Endothelial cell of umbilical vein (primary cell): Measurements from ENCODE around the gene NR1H3. TPM values are rescaled to one million over a fixed set of nuclear protein-coding genes. Genes with fewer than 3 reads are reported as not detected.

ENCODE experiments used
- BruUV-seq: library from RNA; stranded (reverse); fragments of 400-500 nt; replicated peaks from 2 replicates; lab custom pipeline; 2021; lab: Mats Ljungman, UMichigan
- CTCF ChIA-PET: fragments of 300-600, 350-600 bp; sonication (Branson Sonifier 250); formaldehyde crosslinking; loops from one replicate; lab custom pipeline; 2021; ENCODE audit warnings: antibody characterized with exemption, inconsistent platforms; lab: Charles Lee
- POLR2A ChIA-PET: fragments of 300-600, 350-600 bp; sonication (Branson Sonifier 250); formaldehyde crosslinking; loops from one replicate; lab custom pipeline; 2021; ENCODE audit warnings: antibody characterized with exemption, inconsistent platforms; lab: Charles Lee
- DNase-seq: peaks from one replicate; pipeline ENCODE4 v3.0.0-alpha.2; 2011; ENCODE audit warnings: low read depth, low spot score
- FAIRE-seq: peaks from 2 replicates; lab custom pipeline; 2011; peaks lifted over from hg19 to GRCh38; lab: Jason Lieb, UNC
- H2AFZ ChIP-seq: 2 replicates; pipeline ENCODE4 v1.6.0; 2012; ENCODE audit warnings: low read depth, low read length, control low read depth, inconsistent platforms
- H3K27ac ChIP-seq: 2 replicates; pipeline ENCODE4 v1.5.1; 2011; ENCODE audit warnings: low read depth, mild to moderate bottlenecking, control low read depth, low read length, moderate library complexity; ENCODE audit not compliant: insufficient read depth
- H3K27me3 ChIP-seq, 2 experiments: 2 replicates each; pipeline versions ENCODE4 v1.6.0 to v1.6.1; 2011; ENCODE audit warnings: low read length in 2 of 2, mixed read lengths in 1 of 2; ENCODE audit not compliant: control insufficient read depth in 2 of 2, insufficient read depth in 2 of 2
- H3K36me3 ChIP-seq, 2 experiments: 2 replicates in 1 of 2; 3 replicates in 1 of 2; pipeline ENCODE4 v1.5.1; 2011; ENCODE audit warnings: low read length in 2 of 2, mild to moderate bottlenecking in 1 of 2, moderate library complexity in 1 of 2; ENCODE audit not compliant: control insufficient read depth in 2 of 2, insufficient read depth in 2 of 2; ENCODE audit errors: extremely low read depth in 1 of 2
- H3K4me1 ChIP-seq: 3 replicates; pipeline ENCODE4 v1.5.1; 2011; ENCODE audit warnings: mild to moderate bottlenecking, low read length; ENCODE audit not compliant: control insufficient read depth, insufficient read depth; ENCODE audit errors: extremely low read depth
- H3K4me2 ChIP-seq: 2 replicates; pipeline ENCODE4 v1.6.1; 2011; ENCODE audit warnings: low read length, control low read depth, mixed read lengths; ENCODE audit not compliant: insufficient read depth
- H3K4me3 ChIP-seq, 3 experiments: fragments of 200-600 bp in 1 of 3; sonication (generic), shearing (Covaris generic) in 1 of 3; replicated peaks in 1 of 3; 2 replicates each; pipeline ENCODE4 v1.5.1; 2011 to 2016; ENCODE audit warnings: control low read depth in 3 of 3, low read length in 3 of 3, mild to moderate bottlenecking in 2 of 3, inconsistent platforms in 1 of 3, low read depth in 1 of 3, moderate library complexity in 1 of 3; ENCODE audit not compliant: insufficient read depth in 1 of 3
- H3K79me2 ChIP-seq: 2 replicates; pipeline ENCODE4 v1.6.0; 2012; ENCODE audit warnings: low read length, inconsistent platforms; ENCODE audit not compliant: control insufficient read depth, insufficient read depth
- H3K9ac ChIP-seq: replicated peaks from 2 replicates; pipeline ENCODE3; 2011; ENCODE audit warnings: low read length, control low read depth; ENCODE audit not compliant: insufficient read depth; ENCODE audit errors: extremely low read depth
- H3K9me1 ChIP-seq: replicated peaks from 3 replicates; pipeline ENCODE4 v1.6.0; 2011; ENCODE audit warnings: mild to moderate bottlenecking, low read length; ENCODE audit not compliant: control insufficient read depth, insufficient read depth; ENCODE audit errors: extremely low read depth
- H3K9me3 ChIP-seq: replicated peaks from 2 replicates; pipeline ENCODE4 v1.5.1; 2012; ENCODE audit warnings: low read length, inconsistent platforms; ENCODE audit not compliant: control insufficient read depth, insufficient read depth
- H4K20me1 ChIP-seq: replicated peaks from 2 replicates; pipeline ENCODE3; 2011; ENCODE audit warnings: mild to moderate bottlenecking, low read length; ENCODE audit not compliant: control insufficient read depth, insufficient read depth; ENCODE audit errors: extremely low read depth
- EZH2 ChIP-seq: IDR thresholded peaks from 2 replicates; pipeline ENCODE4 v1.6.1; 2012; ENCODE audit warnings: borderline replicate concordance, low read depth, mild to moderate bottlenecking, moderate library complexity, low read length, inconsistent platforms; ENCODE audit not compliant: severe bottlenecking
- FOS ChIP-seq: IDR thresholded peaks from 2 replicates; pipeline ENCODE4 v1.6.1; 2011; ENCODE audit warnings: mild to moderate bottlenecking, low read length, moderate library complexity, borderline replicate concordance; ENCODE audit not compliant: insufficient read depth
- GATA2 ChIP-seq: IDR thresholded peaks from 2 replicates; pipeline ENCODE4 v1.7.0; 2011; ENCODE audit warnings: low read depth, mild to moderate bottlenecking, moderate library complexity, mixed read lengths, low read length; ENCODE audit not compliant: insufficient read length, insufficient read depth
- JUN ChIP-seq: IDR thresholded peaks from 2 replicates; pipeline ENCODE4 v1.6.1; 2011; ENCODE audit warnings: borderline replicate concordance, low read depth; ENCODE audit not compliant: insufficient read length, insufficient read depth
- MYC ChIP-seq: IDR thresholded peaks from one replicate; pipeline ENCODE4 v1.6.1; 2011; ENCODE audit warnings: mild to moderate bottlenecking, low read depth, low read length
- POLR2A ChIP-seq: IDR thresholded peaks from 2 replicates; pipeline ENCODE4 v1.6.1; 2012; ENCODE audit warnings: low read depth, mild to moderate bottlenecking, control low read depth, low read length
- POLR2AphosphoS5 ChIP-seq: IDR thresholded peaks from 2 replicates; pipeline ENCODE4 v1.6.1; 2012; ENCODE audit warnings: low read depth, mild to moderate bottlenecking, control low read depth, low read length, moderate library complexity; ENCODE audit not compliant: insufficient read depth
- dilution Hi-C: fragments of 300-500 bp; cut with MboI; formaldehyde crosslinking; loops from one replicate; pipeline ENCODE4 v1.15.0; 2019; ENCODE audit warnings: low sequenced_read_pairs; ENCODE audit not compliant: extremely low pct_ligation_motif_present
- intact Hi-C: fragments of 100-400 bp; cut with micrococcal nuclease; formaldehyde crosslinking; loops from one replicate; pipeline ENCODE4 v1.10.0; 2022
- polyA plus RNA-seq, 4 experiments: library from polyadenylated mRNA; depleted of rRNA in 3 of 4; stranded (reverse) in 3 of 4; unstranded in 1 of 4; fragments of >200 nt; gene quantifications; 2 replicates each; pipeline versions ENCODE4 v1.2.1 to v1.2.3, GENCODE V29; 2011 to 2012; ENCODE audit warnings: missing spikeins in 1 of 4
- total RNA-seq: library from RNA; stranded (reverse); gene quantifications from 2 replicates; pipeline ENCODE4 v1.2.3, GENCODE V29; 2021
- TF ChIP-seq, protein P1 (sequence below): IDR thresholded peaks from 2 replicates; pipeline ENCODE4 v1.6.1; 2011; ENCODE audit not compliant: insufficient read depth, insufficient read length
- TF ChIP-seq, protein P2 (sequence below), 2 donors: IDR thresholded peaks; 1 replicate in 1 of 2; 2 replicates in 1 of 2; pipeline ENCODE4 v1.5.1; 2011; ENCODE audit warnings: low read length in 2 of 2, mild to moderate bottlenecking in 2 of 2, moderate library complexity in 2 of 2, control low read depth in 1 of 2, inconsistent platforms in 1 of 2, low read depth in 1 of 2; ENCODE audit not compliant: insufficient read depth in 1 of 2; ENCODE audit errors: extremely low read depth in 1 of 2

The NR1H3 gene
- total and polyA plus RNA-seq, 2 donors (not counting 3 experiments of a cell fraction or from before 2014, with no cell fraction given) = 9.8 to 16.3 TPM

DNA sequence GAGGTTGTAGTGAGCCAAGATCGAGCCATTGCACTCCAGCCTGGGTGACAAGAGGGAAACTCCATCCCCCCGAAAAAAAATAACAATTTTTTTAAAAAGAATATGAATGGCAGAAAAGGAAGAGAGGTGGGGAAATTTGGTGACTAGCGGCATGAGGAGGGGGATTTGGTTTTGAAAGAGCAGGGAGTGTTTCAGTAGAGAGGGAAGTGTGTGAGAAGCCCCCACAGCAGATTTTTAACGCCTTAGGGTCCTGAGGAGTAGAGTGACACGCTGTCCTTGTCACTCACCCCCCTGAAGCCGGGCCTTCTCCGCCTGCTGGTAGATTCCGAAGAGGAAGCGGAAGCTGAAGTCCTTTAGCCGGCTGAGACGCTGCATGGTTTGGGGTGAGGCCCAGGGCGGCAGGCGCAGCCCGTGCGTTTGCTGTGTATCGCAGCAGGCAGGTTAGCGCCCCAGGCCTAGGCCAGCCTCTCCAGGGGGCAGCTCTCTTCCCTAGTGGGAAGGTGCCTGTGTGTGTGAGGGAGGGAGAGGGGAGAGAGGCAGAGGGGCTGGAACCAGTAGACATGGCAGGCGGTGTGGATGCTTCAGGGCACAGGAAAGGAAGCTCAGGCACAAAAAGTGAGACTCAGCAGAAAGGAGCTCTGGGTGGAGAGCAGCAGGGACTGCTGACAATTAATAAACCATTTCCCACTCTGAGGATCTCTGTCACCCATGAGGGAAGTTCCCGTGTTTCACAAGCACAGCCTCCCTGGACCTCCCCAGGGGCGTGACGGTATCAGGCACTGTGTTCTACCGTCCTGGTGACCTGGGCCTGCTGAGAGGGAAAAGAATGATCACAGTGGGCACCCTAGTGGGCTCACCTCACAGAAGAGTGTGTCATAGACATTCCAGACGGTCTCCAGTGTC lies 13.1 kb upstream of the NR1H3 start:
- dilution Hi-C loops = no loop called here
- H3K4me2 ChIP-seq = no peak overlapping the region
- H3K4me3 ChIP-seq = no peak overlapping the region
- H3K36me3 ChIP-seq = peaks cover 4 to 37% of the 10 kb centered on the region in 2 experiments
- peaks cover 8% of the 10 kb centered on the region for H3K79me2 ChIP-seq
- FAIRE-seq (no peak), DNase-seq (no peak)
- ChIA-PET POLR2A (no interaction called here), CTCF (interaction anchor here (1.6 kb wide), 1 partner anchor 10 kb away, joined by 3 read pairs; no protein-coding TSS in a partner anchor)
- no peaks in the 10 kb centered on the region for H4K20me1 ChIP-seq
- H3K9me3 ChIP-seq = no peaks in the 10 kb centered on the region
- peaks cover 13% of the 10 kb centered on the region for H3K4me1 ChIP-seq
- no peak overlapping the region for H3K27ac ChIP-seq
- BruUV-seq = no TSS peak
- TF ChIP-seq FOS (no peak), POLR2A (no peak), MYC (no peak), EZH2 (no peak), JUN (no peak), GATA2 (no peak), POLR2AphosphoS5 (no peak)
- TF ChIP-seq, protein P1, sequence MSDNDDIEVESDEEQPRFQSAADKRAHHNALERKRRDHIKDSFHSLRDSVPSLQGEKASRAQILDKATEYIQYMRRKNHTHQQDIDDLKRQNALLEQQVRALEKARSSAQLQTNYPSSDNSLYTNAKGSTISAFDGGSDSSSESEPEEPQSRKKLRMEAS = no peak
- TF ChIP-seq, protein P2, sequence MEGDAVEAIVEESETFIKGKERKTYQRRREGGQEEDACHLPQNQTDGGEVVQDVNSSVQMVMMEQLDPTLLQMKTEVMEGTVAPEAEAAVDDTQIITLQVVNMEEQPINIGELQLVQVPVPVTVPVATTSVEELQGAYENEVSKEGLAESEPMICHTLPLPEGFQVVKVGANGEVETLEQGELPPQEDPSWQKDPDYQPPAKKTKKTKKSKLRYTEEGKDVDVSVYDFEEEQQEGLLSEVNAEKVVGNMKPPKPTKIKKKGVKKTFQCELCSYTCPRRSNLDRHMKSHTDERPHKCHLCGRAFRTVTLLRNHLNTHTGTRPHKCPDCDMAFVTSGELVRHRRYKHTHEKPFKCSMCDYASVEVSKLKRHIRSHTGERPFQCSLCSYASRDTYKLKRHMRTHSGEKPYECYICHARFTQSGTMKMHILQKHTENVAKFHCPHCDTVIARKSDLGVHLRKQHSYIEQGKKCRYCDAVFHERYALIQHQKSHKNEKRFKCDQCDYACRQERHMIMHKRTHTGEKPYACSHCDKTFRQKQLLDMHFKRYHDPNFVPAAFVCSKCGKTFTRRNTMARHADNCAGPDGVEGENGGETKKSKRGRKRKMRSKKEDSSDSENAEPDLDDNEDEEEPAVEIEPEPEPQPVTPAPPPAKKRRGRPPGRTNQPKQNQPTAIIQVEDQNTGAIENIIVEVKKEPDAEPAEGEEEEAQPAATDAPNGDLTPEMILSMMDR (IDR thresholded peaks at IDR 0.05; ENCODE audit: extremely low read depth in 1 of 2, insufficient read depth in 1 of 2, low read depth in 1 of 2, low read length in 2 of 2) = no peak
- H3K9me1 ChIP-seq = no peaks in the 10 kb centered on the region
- intact Hi-C loops = no loop called here
- no peak overlapping the region for H3K9ac ChIP-seq
- no peak overlapping the region for H2AFZ ChIP-seq
- no peaks in the 10 kb centered on the region for H3K27me3 ChIP-seq
